ENCODE measurements around the gene NECAB2. TPM values are rescaled to one million over a fixed set of nuclear protein-coding genes. Genes with fewer than 3 reads are reported as not detected.

NECAB2 gene
- total RNA-seq, 2 experiments from 2014 or later = not detected

DNA sequence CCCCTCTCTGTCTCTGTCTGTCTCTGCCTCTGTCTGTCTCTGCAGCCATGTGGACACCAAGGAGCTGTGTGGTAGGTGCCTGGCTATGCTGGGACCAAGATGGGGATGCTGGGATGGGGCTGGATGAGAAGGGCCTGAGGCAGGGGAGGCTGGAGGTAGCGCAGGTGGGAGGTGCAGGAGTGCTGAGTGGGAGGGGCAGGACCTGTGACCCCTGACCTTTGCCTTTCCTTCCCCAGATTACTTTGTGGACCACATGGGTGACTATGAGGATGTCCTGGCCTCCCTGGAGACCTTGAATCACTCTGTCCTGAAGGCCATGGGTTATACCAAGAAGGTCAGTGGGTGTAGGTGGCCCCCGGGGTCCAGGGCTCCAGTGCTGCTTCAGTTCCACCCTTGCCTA lies 12.8 kb downstream of the NECAB2 start:
- peaks cover 9% of the 10 kb centered on the region for H3K9me3 Mint-ChIP-seq
- H3K4me3 Mint-ChIP-seq = no peak overlapping the region
- ChIA-PET POLR2A (no interaction called here), CTCF (no interaction called here)
- H3K4me1 Mint-ChIP-seq = no peaks in the 10 kb centered on the region
- H3K27ac Mint-ChIP-seq = no peak overlapping the region
- no peaks in the 10 kb centered on the region for H3K36me3 Mint-ChIP-seq (ENCODE audit: low read depth)
- H3K27me3 Mint-ChIP-seq = peaks cover 3% of the 10 kb centered on the region
- DNase-seq = no peak

- no peaks in the 10 kb centered on the region for H3K4me1 Mint-ChIP-seq
- H3K27me3 Mint-ChIP-seq = peaks cover 3% of the 10 kb centered on the region
- no peak for DNase-seq
- H3K27ac Mint-ChIP-seq = no peak overlapping the region
- H3K4me3 Mint-ChIP-seq = no peak overlapping the region
- peaks cover 9% of the 10 kb centered on the region for H3K9me3 Mint-ChIP-seq
- no peaks in the 10 kb centered on the region for H3K36me3 Mint-ChIP-seq (ENCODE audit: low read depth)
- POLR2A ChIA-PET = no interaction called here
- CTCF ChIA-PET = no interaction called here
These were observed 13.8 kb downstream of the NECAB2 start for GRCh38 chr16:83981799-83982198.

- H3K27me3 Mint-ChIP-seq = peaks cover 3% of the 10 kb centered on the region
- no peak overlapping the region for H3K27ac Mint-ChIP-seq
- POLR2A ChIA-PET = no interaction called here
- DNase-seq = no peak
- H3K4me3 Mint-ChIP-seq = no peak overlapping the region
- H3K4me1 Mint-ChIP-seq = no peaks in the 10 kb centered on the region
- peaks cover 6% of the 10 kb centered on the region for H3K9me3 Mint-ChIP-seq
- no peaks in the 10 kb centered on the region for H3K36me3 Mint-ChIP-seq (ENCODE audit: low read depth)
- CTCF ChIA-PET = interaction anchor here (0.7 kb wide), 1 partner anchor 104 kb away, joined by 3 read pairs; no protein-coding TSS in a partner anchor
These were observed 15.4 kb downstream of the NECAB2 start for GRCh38 chr16:83983491-83983890.

- H3K9me3 Mint-ChIP-seq = no peaks in the 10 kb centered on the region
- H3K27ac Mint-ChIP-seq = no peak overlapping the region
- no peak overlapping the region for H3K4me3 Mint-ChIP-seq
- ChIA-PET POLR2A (no interaction called here), CTCF (interaction anchor here (1.0 kb wide), 1 partner anchor 198 kb away, joined by 3 read pairs; the partner anchor contains the start of gene TAF1C)
- no peak for DNase-seq
- no peaks in the 10 kb centered on the region for H3K4me1 Mint-ChIP-seq
- H3K27me3 Mint-ChIP-seq = peaks cover 13% of the 10 kb centered on the region
- H3K36me3 Mint-ChIP-seq (ENCODE audit: low read depth) = no peaks in the 10 kb centered on the region
These were observed 21.3 kb downstream of the NECAB2 start for GRCh38 chr16:83989300-83989699.

DNA sequence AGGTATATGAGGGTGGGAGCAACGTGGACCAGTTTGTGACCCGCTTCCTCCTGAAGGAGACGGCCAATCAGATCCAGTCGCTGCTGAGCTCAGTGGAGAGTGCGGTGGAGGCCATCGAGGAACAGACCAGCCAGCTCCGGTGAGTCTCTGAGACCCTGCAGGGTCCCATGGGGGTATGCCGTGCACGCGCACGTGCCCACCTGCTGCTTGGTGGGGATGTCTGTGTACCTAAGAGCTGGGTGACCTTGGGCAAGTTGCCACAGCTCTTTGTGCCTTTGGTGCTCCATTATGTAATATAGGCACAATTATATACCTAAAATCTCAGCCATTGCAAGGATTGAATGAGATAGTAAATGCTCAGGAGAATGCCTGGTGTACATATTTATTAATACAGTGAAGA lies 22.4 kb downstream of the NECAB2 start:
- Mint-ChIP-seq H3K4me1 (no peaks in the 10 kb centered on the region), H3K9me3 (no peaks in the 10 kb centered on the region), H3K27ac (no peak overlapping the region), H3K36me3 (ENCODE audit: low read depth) (no peaks in the 10 kb centered on the region), H3K27me3 (peaks cover 20% of the 10 kb centered on the region), H3K4me3 (no peak overlapping the region)
- CTCF ChIA-PET = no interaction called here
- no peak for DNase-seq
- POLR2A ChIA-PET = no interaction called here

DNA sequence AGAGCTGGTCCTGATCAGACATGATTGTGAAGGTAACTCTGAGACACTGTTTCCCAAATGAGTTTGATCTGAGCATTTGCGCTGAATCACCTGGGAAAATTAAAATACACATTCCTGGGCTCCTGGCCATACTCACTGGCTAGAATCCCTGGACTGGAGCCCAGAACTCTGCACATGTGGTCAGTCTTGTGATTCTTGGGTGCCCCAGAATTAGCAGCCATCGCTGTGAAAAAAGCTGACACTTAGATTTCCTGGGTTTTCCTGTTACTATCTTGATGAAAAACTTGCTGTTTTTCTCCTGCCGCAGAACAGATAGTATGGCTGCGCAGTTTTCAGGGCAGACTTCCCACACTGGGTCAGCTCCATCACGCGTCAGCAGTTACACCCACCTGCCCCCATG lies 24.6 kb downstream of the NECAB2 start:
- Mint-ChIP-seq H3K4me1 (no peaks in the 10 kb centered on the region), H3K36me3 (ENCODE audit: low read depth) (no peaks in the 10 kb centered on the region), H3K9me3 (no peaks in the 10 kb centered on the region), H3K4me3 (no peak overlapping the region), H3K27me3 (peaks cover 24% of the 10 kb centered on the region), H3K27ac (no peak overlapping the region)
- no peak for DNase-seq
- POLR2A ChIA-PET = no interaction called here
- CTCF ChIA-PET = no interaction called here

- CTCF ChIA-PET = no interaction called here
- Mint-ChIP-seq H3K9me3 (no peaks in the 10 kb centered on the region), H3K4me3 (no peak overlapping the region), H3K4me1 (no peaks in the 10 kb centered on the region), H3K36me3 (ENCODE audit: low read depth) (no peaks in the 10 kb centered on the region), H3K27ac (no peak overlapping the region), H3K27me3 (peaks cover 23% of the 10 kb centered on the region)
- POLR2A ChIA-PET = no interaction called here
- no peak for DNase-seq
These were observed 26.0 kb downstream of the NECAB2 start for GRCh38 chr16:83994087-83994486.

GRCh38 chr16:83994703-83995102 lies 26.7 kb downstream of the NECAB2 start:
- Mint-ChIP-seq H3K27ac (no peak overlapping the region), H3K4me3 (no peak overlapping the region)

DNA sequence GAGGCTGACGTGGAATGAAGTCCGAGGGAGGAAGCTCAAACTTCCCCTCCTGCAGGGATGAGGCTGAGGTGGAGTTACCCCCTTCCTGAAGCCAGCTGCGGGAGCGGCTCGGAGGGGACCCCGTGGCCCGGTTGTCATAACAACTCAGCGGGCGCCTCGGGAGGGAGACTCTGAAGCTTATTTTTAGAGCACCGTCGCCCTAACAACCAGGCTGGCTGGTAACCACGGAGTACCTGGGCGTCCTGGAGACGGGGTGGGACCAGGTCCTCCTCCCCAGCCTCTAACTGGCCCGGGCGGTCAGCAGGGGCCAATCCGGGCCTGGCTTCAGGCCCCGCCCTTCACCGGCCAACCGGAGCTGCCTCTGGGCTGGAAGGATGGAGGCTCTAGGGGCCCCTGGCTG lies 27.7 kb downstream of the NECAB2 start:
- no peak for DNase-seq
- CTCF ChIA-PET = interaction anchor here (0.5 to 1.1 kb wide), 2 partner anchors 13 to 70 kb away, joined by 3 read pairs; no protein-coding TSS in a partner anchor
- POLR2A ChIA-PET = no interaction called here
- H3K9me3 Mint-ChIP-seq = no peaks in the 10 kb centered on the region
- H3K4me3 Mint-ChIP-seq = no peak overlapping the region
- H3K36me3 Mint-ChIP-seq (ENCODE audit: low read depth) = no peaks in the 10 kb centered on the region
- no peak overlapping the region for H3K27ac Mint-ChIP-seq
- H3K27me3 Mint-ChIP-seq = peaks cover 14% of the 10 kb centered on the region
- H3K4me1 Mint-ChIP-seq = no peaks in the 10 kb centered on the region

More at GRCh38 chr16:83994703-83995102, 26.7 kb downstream of the NECAB2 start:
- Mint-ChIP-seq H3K27me3 (peaks cover 18% of the 10 kb centered on the region), H3K36me3 (ENCODE audit: low read depth) (no peaks in the 10 kb centered on the region), H3K9me3 (no peaks in the 10 kb centered on the region), H3K4me1 (no peaks in the 10 kb centered on the region)
- ChIA-PET POLR2A (no interaction called here), CTCF (no interaction called here)
- DNase-seq = no peak

- POLR2A ChIA-PET = no interaction called here
These were observed 28.6 kb downstream of the NECAB2 start for GRCh38 chr16:83996481-83997252.

GRCh38 chr16:83998091-83998490 lies 30.0 kb downstream of the NECAB2 start:
- CTCF ChIA-PET = no interaction called here
- Mint-ChIP-seq H3K27ac (no peak overlapping the region), H3K4me1 (no peaks in the 10 kb centered on the region), H3K9me3 (no peaks in the 10 kb centered on the region), H3K27me3 (peaks cover 12% of the 10 kb centered on the region), H3K4me3 (no peak overlapping the region), H3K36me3 (ENCODE audit: low read depth) (no peaks in the 10 kb centered on the region)
- DNase-seq = no peak
- POLR2A ChIA-PET = no interaction called here

More at GRCh38 chr16:83996481-83997252, 28.6 kb downstream of the NECAB2 start:
- peaks cover 14% of the 10 kb centered on the region for H3K27me3 Mint-ChIP-seq
- CTCF ChIA-PET = interaction anchor here (1.1 kb wide), 1 partner anchor 69 kb away, joined by 3 read pairs; no protein-coding TSS in a partner anchor
- DNase-seq = no peak
- no peaks in the 10 kb centered on the region for H3K4me1 Mint-ChIP-seq
- H3K27ac Mint-ChIP-seq = no peak overlapping the region
- no peaks in the 10 kb centered on the region for H3K9me3 Mint-ChIP-seq
- H3K36me3 Mint-ChIP-seq (ENCODE audit: low read depth) = no peaks in the 10 kb centered on the region
- no peak overlapping the region for H3K4me3 Mint-ChIP-seq

- H3K27me3 Mint-ChIP-seq = peaks cover 2% of the 10 kb centered on the region
- H3K4me3 Mint-ChIP-seq = no peak overlapping the region
- H3K27ac Mint-ChIP-seq = no peak overlapping the region
- no peak for DNase-seq
- POLR2A ChIA-PET = no interaction called here
- no peaks in the 10 kb centered on the region for H3K9me3 Mint-ChIP-seq
- H3K4me1 Mint-ChIP-seq = no peaks in the 10 kb centered on the region
- H3K36me3 Mint-ChIP-seq (ENCODE audit: low read depth) = no peaks in the 10 kb centered on the region
- CTCF ChIA-PET = no interaction called here
These were observed 33.1 kb downstream of the NECAB2 start for GRCh38 chr16:84000989-84001642.

GRCh38 chr16:84001726-84002125 lies 33.7 kb downstream of the NECAB2 start:
- no peak overlapping the region for H3K4me3 Mint-ChIP-seq
- H3K9me3 Mint-ChIP-seq = no peaks in the 10 kb centered on the region
- H3K4me1 Mint-ChIP-seq = no peaks in the 10 kb centered on the region
- DNase-seq = no peak
- H3K36me3 Mint-ChIP-seq (ENCODE audit: low read depth) = no peaks in the 10 kb centered on the region
- ChIA-PET CTCF (no interaction called here), POLR2A (no interaction called here)
- H3K27me3 Mint-ChIP-seq = no peaks in the 10 kb centered on the region
- H3K27ac Mint-ChIP-seq = no peak overlapping the region

- no peaks in the 10 kb centered on the region for H3K4me1 Mint-ChIP-seq
- no peaks in the 10 kb centered on the region for H3K36me3 Mint-ChIP-seq (ENCODE audit: low read depth)
- ChIA-PET CTCF (no interaction called here), POLR2A (no interaction called here)
- H3K9me3 Mint-ChIP-seq = no peaks in the 10 kb centered on the region
- H3K27me3 Mint-ChIP-seq = peaks cover 4% of the 10 kb centered on the region
- DNase-seq = no peak
- H3K27ac Mint-ChIP-seq = no peak overlapping the region
- H3K4me3 Mint-ChIP-seq = no peak overlapping the region
These were observed 35.0 kb downstream of the NECAB2 start for GRCh38 chr16:84003038-84003437.

Measured in activated CD4-positive, alpha-beta memory T cell treated with anti-CD3 and anti-CD28 coated beads, Interleukin-2, amount 10 ng/mL, durations not matched to agents 7 days and 5 days (primary cell).